Ovary (tissue), 9 donors: ENCODE data around the gene OR56A5. TPM values are rescaled to one million over a fixed set of nuclear protein-coding genes. Genes with fewer than 3 reads are reported as not detected.

Experiments
- DNase-seq, 5 donors: peaks; one replicate each; pipeline ENCODE4 v3.0.0-alpha.2; 2019 to 2020
- H3K27ac ChIP-seq, 2 donors: fragments of 200-600 bp; one replicate each; pipeline versions ENCODE4 v1.5.1 to v1.8.0; 2019 to 2022
- H3K27me3 ChIP-seq: fragments of 200-600 bp; one replicate; pipeline ENCODE4 v1.8.0; 2022
- H3K36me3 ChIP-seq: fragments of 200-600 bp; sonication (generic); one replicate; pipeline ENCODE4 v1.5.1; 2019
- H3K4me1 ChIP-seq: one replicate; pipeline ENCODE4 v1.8.1; 2013; ENCODE audit warnings: mild to moderate bottlenecking, moderate library complexity; ENCODE audit not compliant: insufficient read depth
- H3K4me3 ChIP-seq: fragments of 200-600 bp; sonication (generic); one replicate; pipeline ENCODE4 v1.5.1; 2017
- H3K9me3 ChIP-seq, 2 donors: fragments of 200-600 bp in 1 of 2; sonication (generic) in 1 of 2; one replicate each; pipeline versions ENCODE4 v1.5.1 to v1.8.1; 2013 to 2019; ENCODE audit warnings: mild to moderate bottlenecking in 1 of 2, moderate library complexity in 1 of 2
- CTCF ChIP-seq, 3 donors: fragments of 450-650 bp in 2 of 3; fragments of 200-600 bp in 1 of 3; IDR thresholded peaks; one replicate each; pipeline versions ENCODE4 v1.5.1 to v1.8.0; 2016 to 2022; ENCODE audit warnings: antibody characterized with exemption in 3 of 3, mild to moderate bottlenecking in 1 of 3
- EP300 ChIP-seq: sonication (generic); formaldehyde crosslinking; IDR thresholded peaks from one replicate; pipeline ENCODE4 v1.6.1; 2017; ENCODE audit warnings: antibody characterized with exemption
- POLR2A ChIP-seq: fragments of 450-650 bp; IDR thresholded peaks from one replicate; pipeline ENCODE4 v1.6.1; 2017; ENCODE audit warnings: antibody characterized with exemption, mild to moderate bottlenecking, moderate library complexity
- WGBS, 3 donors: extraction: QIAGEN DNeasy Blood & Tissue Kit in 1 of 3; methylation state at CpG; one replicate each; pipeline versions ENCODE4 v1.1.5 to v1.1.7; 2013 to 2017; 5-methylcytosine and 5-hydroxymethylcytosine counted together
- intact Hi-C, 4 donors: fragments of 100-400 bp; cut with DNase I; formaldehyde crosslinking; loops; one replicate each; pipeline versions ENCODE4 v1.11.0 to v1.15.1; 2022 to 2023
- polyA plus RNA-seq, 2 donors: library from polyadenylated mRNA; stranded (reverse); fragments of 200-250 nt in 1 of 2; fragments of 350-450 nt in 1 of 2; fragmentation: Illumina TruSeq in 1 of 2; extraction: RNeasy Lipid Tissue Mini Kit (QIAGEN cat#74804) in 1 of 2; gene quantifications; one replicate each; pipeline ENCODE4 v1.2.3, GENCODE V29; 2013 to 2014
- total RNA-seq, 7 donors: library from RNA; depleted of rRNA in 2 of 7; stranded (reverse); fragments of >200 nt in 2 of 7; fragmentation: NEBNext Ultra II Directional in 3 of 7; extraction: Animal tissue kit (Norgen Biotek cat#: 25700) in 3 of 7; gene quantifications; one replicate each; pipeline versions ENCODE4 v1.1.0 to v1.2.4, GENCODE V29; 2016 to 2023
- donor health status: DM: no; HTN: no; CAD: no; lungs with moderate emphysema.
- donor health status: DM: no; HTN: no; CAD: no.
- donor health status: Bipolar disorder and iron deficiency.
- donor health status: DM: yes; HTN: yes; CAD: no.
- donor health status: DM: no; HTN: no; CAD: no.
- donor health status: DM: yes; HTN: yes; CAD: no.

Gene OR56A5
- total and polyA plus RNA-seq, 9 donors, result not detected

- H3K4me1 ChIP-seq, result no peaks in the 10 kb centered on the region
- no peak for DNase-seq
- TF ChIP-seq EP300 (no peak), POLR2A (no peak)
- H3K36me3 ChIP-seq, result no peaks in the 10 kb centered on the region
- no peak overlapping the region for H3K4me3 ChIP-seq
- WGBS, 3 donors, result 86 to 92% (median 86%) methylated on average over 39 of the region's 39 CpGs
- no peaks in the 10 kb centered on the region for H3K27me3 ChIP-seq
- no peak overlapping the region for H3K27ac ChIP-seq
- H3K9me3 ChIP-seq, result no peaks in the 10 kb centered on the region
- intact Hi-C loops, result no loop called here
Observed at GRCh38 chr11:5937868-5938602, 30.3 kb downstream of the OR56A5 start.

GRCh38 chr11:5933116-5933515 is 35.2 kb downstream of the OR56A5 start:
- H3K27ac ChIP-seq, result no peak overlapping the region
- H3K4me3 ChIP-seq, result no peak overlapping the region
- no peaks in the 10 kb centered on the region for H3K4me1 ChIP-seq
- 86 to 91% (median 89%) methylated on average over 10 of the region's 10 CpGs for WGBS, 3 donors
- TF ChIP-seq CTCF (IDR thresholded peaks at IDR 0.05), result no peak
- no peak for TF ChIP-seq EP300
- H3K27me3 ChIP-seq, result no peaks in the 10 kb centered on the region
- intact Hi-C loops, result no loop called here
- H3K9me3 ChIP-seq, result peaks cover 0 to 4% of the 10 kb centered on the region in 2 donors
- no peak for DNase-seq
- H3K36me3 ChIP-seq, result no peaks in the 10 kb centered on the region

- Histone ChIP-seq H3K4me1 (no peaks in the 10 kb centered on the region), H3K4me3 (no peak overlapping the region), H3K36me3 (no peaks in the 10 kb centered on the region), H3K9me3 (peaks cover 0 to 4% of the 10 kb centered on the region in 2 donors), H3K27ac (no peak overlapping the region), H3K27me3 (no peaks in the 10 kb centered on the region)
- intact Hi-C loops, result no loop called here
- no peak for DNase-seq
- TF ChIP-seq POLR2A, result no peak
- no peak for TF ChIP-seq EP300
- no peak for TF ChIP-seq CTCF (IDR thresholded peaks at IDR 0.05)
- 93 to 96% (median 95%) methylated on average over 11 of the region's 11 CpGs for WGBS, 3 donors
Observed at GRCh38 chr11:5932671-5933070, 35.6 kb downstream of the OR56A5 start.

- peaks cover 0 to 4% of the 10 kb centered on the region in 2 donors for H3K9me3 ChIP-seq
- intact Hi-C loops, result no loop called here
- WGBS, 3 donors, result 89 to 95% (median 90%) methylated on average over 8 of the region's 8 CpGs
- no peaks in the 10 kb centered on the region for H3K36me3 ChIP-seq
- no peak overlapping the region for H3K4me3 ChIP-seq
- H3K4me1 ChIP-seq, result no peaks in the 10 kb centered on the region
- no peaks in the 10 kb centered on the region for H3K27me3 ChIP-seq
- DNase-seq, result no peak
- TF ChIP-seq CTCF (IDR thresholded peaks at IDR 0.05), result no peak
- no peak for TF ChIP-seq EP300
- H3K27ac ChIP-seq, result no peak overlapping the region
Observed at GRCh38 chr11:5931061-5931460, 37.2 kb downstream of the OR56A5 start.

- TF ChIP-seq EP300 (no peak), CTCF (IDR thresholded peaks at IDR 0.05) (no peak), POLR2A (no peak)
- 88 to 94% (median 92%) methylated on average over 19 of the region's 19 CpGs for WGBS, 3 donors
- Histone ChIP-seq H3K27me3 (no peaks in the 10 kb centered on the region), H3K9me3 (peaks cover 0 to 4% of the 10 kb centered on the region in 2 donors), H3K27ac (no peak overlapping the region), H3K4me3 (no peak overlapping the region), H3K36me3 (no peaks in the 10 kb centered on the region), H3K4me1 (no peaks in the 10 kb centered on the region)
- DNase-seq, result no peak
- intact Hi-C loops, result no loop called here
Observed at GRCh38 chr11:5930614-5931013, 37.7 kb downstream of the OR56A5 start.
